Measurements from ENCODE around the gene SYT6.

The SYT6 gene

GRCh38 chr1:114196992-114197907 lies 43.6 kb upstream of the SYT6 start:
- H3K79me2 ChIP-seq (ENCODE audit: insufficient read depth, low read length), result no peaks in the 10 kb centered on the region
- H3K27ac ChIP-seq (ENCODE audit: low read depth, low read length), result no peak overlapping the region
- H3K4me2 ChIP-seq (ENCODE audit: low read depth, low read length, poor library complexity, severe bottlenecking), result no peak overlapping the region
- no peak overlapping the region for H3K9ac ChIP-seq (ENCODE audit: low read length)
- H2AFZ ChIP-seq (ENCODE audit: low read depth, low read length, severe bottlenecking), result no peak overlapping the region
- no peaks in the 10 kb centered on the region for H3K9me3 ChIP-seq (ENCODE audit: insufficient read depth, low read length)
- H3K36me3 ChIP-seq (ENCODE audit: low read length), result no peaks in the 10 kb centered on the region
- TF ChIP-seq, protein P1, sequence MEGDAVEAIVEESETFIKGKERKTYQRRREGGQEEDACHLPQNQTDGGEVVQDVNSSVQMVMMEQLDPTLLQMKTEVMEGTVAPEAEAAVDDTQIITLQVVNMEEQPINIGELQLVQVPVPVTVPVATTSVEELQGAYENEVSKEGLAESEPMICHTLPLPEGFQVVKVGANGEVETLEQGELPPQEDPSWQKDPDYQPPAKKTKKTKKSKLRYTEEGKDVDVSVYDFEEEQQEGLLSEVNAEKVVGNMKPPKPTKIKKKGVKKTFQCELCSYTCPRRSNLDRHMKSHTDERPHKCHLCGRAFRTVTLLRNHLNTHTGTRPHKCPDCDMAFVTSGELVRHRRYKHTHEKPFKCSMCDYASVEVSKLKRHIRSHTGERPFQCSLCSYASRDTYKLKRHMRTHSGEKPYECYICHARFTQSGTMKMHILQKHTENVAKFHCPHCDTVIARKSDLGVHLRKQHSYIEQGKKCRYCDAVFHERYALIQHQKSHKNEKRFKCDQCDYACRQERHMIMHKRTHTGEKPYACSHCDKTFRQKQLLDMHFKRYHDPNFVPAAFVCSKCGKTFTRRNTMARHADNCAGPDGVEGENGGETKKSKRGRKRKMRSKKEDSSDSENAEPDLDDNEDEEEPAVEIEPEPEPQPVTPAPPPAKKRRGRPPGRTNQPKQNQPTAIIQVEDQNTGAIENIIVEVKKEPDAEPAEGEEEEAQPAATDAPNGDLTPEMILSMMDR (IDR thresholded peaks at IDR 0.05; ENCODE audit: insufficient read depth, low read length, poor library complexity, severe bottlenecking), result no peak
- no peak for TF ChIP-seq EZH2phosphoT487 (conservative IDR thresholded peaks at IDR 0.05; ENCODE audit: low read length)
- no peak overlapping the region for H3K4me3 ChIP-seq (ENCODE audit: insufficient read depth, low read length, poor library complexity, severe bottlenecking)
- no peaks in the 10 kb centered on the region for H3F3A ChIP-seq (ENCODE audit: insufficient read depth)
- H3K27me3 ChIP-seq (ENCODE audit: low read length), result 0 out of 2 replicates have a peak, but pooled peaks cover 5% of the 10 kb centered on the region
- H4K20me1 ChIP-seq (ENCODE audit: low read depth, low read length), result no peaks in the 10 kb centered on the region
- H3K9me2 ChIP-seq (replicated peaks; ENCODE audit: insufficient read depth, low read length), result no peaks in the 10 kb centered on the region; the same call in 1 of the 2 replicates

- no peak overlapping the region for H3K4me2 ChIP-seq (ENCODE audit: low read depth, low read length, poor library complexity, severe bottlenecking)
- H3K9me2 ChIP-seq (replicated peaks; ENCODE audit: insufficient read depth, low read length), result no peaks in the 10 kb centered on the region; the same call in 1 of the 2 replicates
- H3F3A ChIP-seq (ENCODE audit: insufficient read depth), result no peaks in the 10 kb centered on the region
- no peak overlapping the region for H3K27ac ChIP-seq (ENCODE audit: low read depth, low read length)
- H3K9ac ChIP-seq (ENCODE audit: low read length), result no peak overlapping the region
- no peaks in the 10 kb centered on the region for H4K20me1 ChIP-seq (ENCODE audit: low read depth, low read length)
- no peak overlapping the region for H2AFZ ChIP-seq (ENCODE audit: low read depth, low read length, severe bottlenecking)
- H3K4me3 ChIP-seq (ENCODE audit: insufficient read depth, low read length, poor library complexity, severe bottlenecking), result no peak overlapping the region
- no peaks in the 10 kb centered on the region for H3K36me3 ChIP-seq (ENCODE audit: low read length)
- no peaks in the 10 kb centered on the region for H3K79me2 ChIP-seq (ENCODE audit: insufficient read depth, low read length)
- H3K27me3 ChIP-seq (ENCODE audit: low read length), result 0 out of 2 replicates have a peak, but pooled peaks cover 5% of the 10 kb centered on the region
- no peaks in the 10 kb centered on the region for H3K9me3 ChIP-seq (ENCODE audit: insufficient read depth, low read length)
- TF ChIP-seq EZH2phosphoT487 (conservative IDR thresholded peaks at IDR 0.05; ENCODE audit: low read length), result no peak
- TF ChIP-seq, protein P1 (IDR thresholded peaks at IDR 0.05; ENCODE audit: insufficient read depth, low read length, poor library complexity, severe bottlenecking), result no peak
Measured at GRCh38 chr1:114195819-114196218, 42.1 kb upstream of the SYT6 start.

GRCh38 chr1:114192328-114192727 lies 38.7 kb upstream of the SYT6 start:
- no peak overlapping the region for H2AFZ ChIP-seq (ENCODE audit: low read depth, low read length, severe bottlenecking)
- no peak overlapping the region for H3K4me2 ChIP-seq (ENCODE audit: low read depth, low read length, poor library complexity, severe bottlenecking)
- no peaks in the 10 kb centered on the region for H3K36me3 ChIP-seq (ENCODE audit: low read length)
- no peaks in the 10 kb centered on the region for H3F3A ChIP-seq (ENCODE audit: insufficient read depth)
- no peaks in the 10 kb centered on the region for H3K79me2 ChIP-seq (ENCODE audit: insufficient read depth, low read length)
- H3K27me3 ChIP-seq (ENCODE audit: low read length), result no peaks in the 10 kb centered on the region
- H4K20me1 ChIP-seq (ENCODE audit: low read depth, low read length), result no peaks in the 10 kb centered on the region
- H3K4me3 ChIP-seq (ENCODE audit: insufficient read depth, low read length, poor library complexity, severe bottlenecking), result no peak overlapping the region
- TF ChIP-seq EZH2phosphoT487 (conservative IDR thresholded peaks at IDR 0.05; ENCODE audit: low read length), result no peak
- TF ChIP-seq, protein P1 (IDR thresholded peaks at IDR 0.05; ENCODE audit: insufficient read depth, low read length, poor library complexity, severe bottlenecking), result no peak
- H3K9ac ChIP-seq (ENCODE audit: low read length), result no peak overlapping the region
- H3K9me3 ChIP-seq (ENCODE audit: insufficient read depth, low read length), result no peaks in the 10 kb centered on the region
- H3K27ac ChIP-seq (ENCODE audit: low read depth, low read length), result no peak overlapping the region
- H3K9me2 ChIP-seq (replicated peaks; ENCODE audit: insufficient read depth, low read length), result no peaks in the 10 kb centered on the region; the same call in 1 of the 2 replicates

All from SU-DHL-6 (cell line).